HepG2 (cell line): Measurements from ENCODE around the gene LST1. TPM values are rescaled to one million over a fixed set of nuclear protein-coding genes. Genes with fewer than 3 reads are reported as not detected.

Source experiments
- ARID5B ChIP-seq: IDR thresholded peaks from 2 replicates; pipeline ENCODE4 v1.4.0; 2020; ENCODE audit warnings: mild to moderate bottlenecking, missing genetic modification reagents
- CREB3 ChIP-seq: sonication (generic); formaldehyde crosslinking; IDR thresholded peaks from 2 replicates; pipeline ENCODE4 v1.5.0; 2020; ENCODE audit warnings: missing genetic modification reagents
- FUBP1 ChIP-seq: sonication (generic); formaldehyde crosslinking; IDR thresholded peaks from 2 replicates; pipeline ENCODE4 v1.5.1; 2020; ENCODE audit warnings: missing genetic modification reagents, mild to moderate bottlenecking, borderline replicate concordance
- GATA4 ChIP-seq: sonication (generic); IDR thresholded peaks from 2 replicates; pipeline ENCODE4 v1.6.1; 2016; ENCODE audit warnings: antibody characterized with exemption, low read depth, borderline replicate concordance
- LRRFIP1 ChIP-seq: sonication (generic); formaldehyde crosslinking; conservative IDR thresholded peaks from 2 replicates; pipeline ENCODE4 v1.4.0; 2020; ENCODE audit warnings: missing genetic modification reagents
- PRDM10 ChIP-seq: sonication (generic); formaldehyde crosslinking; IDR thresholded peaks from 2 replicates; pipeline ENCODE4 v1.4.0; 2020; ENCODE audit warnings: low read depth, missing genetic modification reagents
- SMARCC2 ChIP-seq: fragments of 450-650 bp; IDR thresholded peaks from 2 replicates; pipeline ENCODE4 v1.6.1; 2017; ENCODE audit warnings: antibody characterized with exemption, mild to moderate bottlenecking
- ZNF446 ChIP-seq: sonication (generic); formaldehyde crosslinking; IDR thresholded peaks from 2 replicates; pipeline ENCODE4 v1.5.0; 2020; ENCODE audit warnings: mild to moderate bottlenecking, missing genetic modification reagents
- ZNF503 ChIP-seq: sonication (generic); formaldehyde crosslinking; IDR thresholded peaks from 2 replicates; pipeline ENCODE4 v1.4.0; 2020; ENCODE audit warnings: missing genetic modification reagents
- ZNF558 ChIP-seq: sonication (generic); formaldehyde crosslinking; IDR thresholded peaks from 2 replicates; pipeline ENCODE4 v1.9.0; 2022; ENCODE audit warnings: mild to moderate bottlenecking, missing genetic modification reagents, borderline replicate concordance
- ZNF780A ChIP-seq: sonication (generic); formaldehyde crosslinking; IDR thresholded peaks from 2 replicates; pipeline ENCODE4 v1.8.0; 2022; ENCODE audit warnings: mild to moderate bottlenecking, missing genetic modification reagents, moderate library complexity
- ZNF883 ChIP-seq: sonication (generic); formaldehyde crosslinking; IDR thresholded peaks from 2 replicates; pipeline ENCODE4 v1.5.1; 2020; ENCODE audit warnings: mild to moderate bottlenecking, missing genetic modification reagents; ENCODE audit errors: not compliant biosample characterization
- ZSCAN22 ChIP-seq: sonication (generic); formaldehyde crosslinking; IDR thresholded peaks from 2 replicates; pipeline ENCODE4 v1.4.0; 2020; ENCODE audit warnings: mild to moderate bottlenecking, missing genetic modification reagents
- polyA plus RNA-seq, 8 experiments: library from polyadenylated mRNA; depleted of rRNA in 3 of 8; stranded (reverse) in 7 of 8; unstranded in 1 of 8; fragments of >200 nt; fragmentation: Illumina TruSeq in 4 of 8; extraction: Trizol in 4 of 8; gene quantifications; 2 replicates each; pipeline versions ENCODE4 v1.2.1 to v1.2.3, GENCODE V29; 2011 to 2016; ENCODE audit warnings: low read depth in 4 of 8, missing spikeins in 1 of 8, mixed read lengths in 1 of 8; ENCODE audit not compliant: insufficient read depth in 1 of 8
- total RNA-seq, 5 experiments: library from RNA; depleted of rRNA; stranded (reverse); fragments of >200 nt; fragmentation: Illumina TruSeq; extraction: Trizol; gene quantifications; 2 replicates each; pipeline ENCODE4 v1.2.3, GENCODE V29; 2016; ENCODE audit warnings: low read depth in 1 of 5

LST1 gene
- total and polyA plus RNA-seq, 2 of the 13 experiments (the other 11 are each of a cell fraction or from before 2014, with no cell fraction given): not detected

GRCh38 chr6:31580807-31581433 lies 5.2 kb upstream of the LST1 start (continued):
- peak; percentile 62 for TF ChIP-seq ZNF883 (CRISPR knock-in tag)
- TF ChIP-seq ZNF558 (CRISPR knock-in tag): peak; percentile 43; the same call in 1 of the 2 replicates
- TF ChIP-seq ARID5B (CRISPR knock-in tag): peak; percentile 65; the same call in 1 of the 2 replicates
- no peak for TF ChIP-seq SMARCC2
- TF ChIP-seq ZNF446 (CRISPR knock-in tag): no peak
- no peak for TF ChIP-seq GATA4
- no peak for TF ChIP-seq ZNF503 (CRISPR knock-in tag)
- no peak for TF ChIP-seq LRRFIP1 (CRISPR knock-in tag)
- TF ChIP-seq FUBP1 (CRISPR knock-in tag): no peak
- TF ChIP-seq ZSCAN22 (CRISPR knock-in tag): no peak
- no peak for TF ChIP-seq CREB3 (CRISPR knock-in tag)
- TF ChIP-seq ZNF780A: no peak
- no peak for TF ChIP-seq PRDM10
